GM23338 (cell line): ENCODE results near the gene MEIG1. TPM values are rescaled to one million over a fixed set of nuclear protein-coding genes. Genes with fewer than 3 reads are reported as not detected.

Source experiments
- ATAC-seq: fragments of 200-7000 bp; cut with Tn5 transposase; 3 replicates; pipeline ENCODE4 v1.9.1; 2020
- DNase-seq: peaks from one replicate; pipeline ENCODE4 v3.0.0-alpha.2; 2015; ENCODE audit warnings: low spot score
- H2AFZ ChIP-seq: fragments of 200-600 bp; sonication (generic); 2 replicates; pipeline ENCODE4 v1.8.0; 2016; ENCODE audit warnings: antibody characterized with exemption, mild to moderate bottlenecking, moderate library complexity
- H3F3A ChIP-seq: fragments of 200-600 bp; sonication (generic); replicated peaks from 2 replicates; pipeline ENCODE4 v1.8.0; 2017; ENCODE audit warnings: antibody characterized with exemption, mixed run types, low read depth
- H3K27ac ChIP-seq: fragments of 200-600 bp; sonication (generic); 2 replicates; pipeline ENCODE4 v1.6.1; 2016; ENCODE audit warnings: low read depth
- H3K27me3 ChIP-seq: fragments of 200-600 bp; sonication (generic); 2 replicates; pipeline ENCODE4 v1.8.0; 2016; ENCODE audit warnings: mild to moderate bottlenecking, mixed run types, moderate library complexity; ENCODE audit not compliant: insufficient read depth
- H3K36me3 ChIP-seq: fragments of 200-600 bp; sonication (generic); 2 replicates; pipeline ENCODE4 v1.8.0; 2016; ENCODE audit warnings: mild to moderate bottlenecking; ENCODE audit not compliant: insufficient read depth
- H3K4me1 ChIP-seq: fragments of 200-600 bp; sonication (generic); 2 replicates; pipeline ENCODE4 v1.8.0; 2016; ENCODE audit warnings: mild to moderate bottlenecking, moderate library complexity; ENCODE audit not compliant: insufficient read depth
- H3K4me2 ChIP-seq: fragments of 200-600 bp; sonication (generic); 2 replicates; pipeline ENCODE4 v1.7.1; 2017; ENCODE audit warnings: mixed run types
- H3K4me3 ChIP-seq: fragments of 200-600 bp; sonication (generic); 2 replicates; pipeline ENCODE4 v1.6.1; 2016; ENCODE audit warnings: mixed run types
- H3K79me2 ChIP-seq: fragments of 200-600 bp; sonication (generic); replicated peaks from 2 replicates; pipeline ENCODE4 v1.8.0; 2017; ENCODE audit warnings: mild to moderate bottlenecking; ENCODE audit not compliant: insufficient read depth
- H3K9me2 ChIP-seq: fragments of 200-600 bp; sonication (generic); 2 replicates; pipeline ENCODE4 v1.8.0; 2017; ENCODE audit not compliant: insufficient read depth
- H4K20me1 ChIP-seq: fragments of 200-600 bp; sonication (generic); replicated peaks from 2 replicates; pipeline ENCODE4 v1.8.0; 2017; ENCODE audit warnings: mild to moderate bottlenecking; ENCODE audit not compliant: insufficient read depth
- H3K27ac Mint-ChIP-seq: 2 replicates; pipeline ENCODE4 v1.8.0; 2020; ENCODE audit warnings: inconsistent platforms, mild to moderate bottlenecking, moderate library complexity, mixed read lengths
- H3K27me3 Mint-ChIP-seq: 3 replicates; pipeline ENCODE4 v1.8.0; 2022; ENCODE audit warnings: low read depth, mild to moderate bottlenecking, moderate library complexity, mixed read lengths, inconsistent platforms; ENCODE audit not compliant: insufficient read depth, poor library complexity
- H3K36me3 Mint-ChIP-seq: 3 replicates; pipeline ENCODE4 v1.8.0; 2021; ENCODE audit warnings: low read depth, mild to moderate bottlenecking, inconsistent platforms, moderate library complexity, mixed read lengths
- H3K4me1 Mint-ChIP-seq: 3 replicates; pipeline ENCODE4 v1.8.0; 2020; ENCODE audit warnings: mild to moderate bottlenecking, inconsistent platforms, mixed read lengths
- H3K4me3 Mint-ChIP-seq: 3 replicates; pipeline ENCODE4 v1.8.0; 2021; ENCODE audit warnings: moderate library complexity, mild to moderate bottlenecking, inconsistent platforms, mixed read lengths
- H3K9me3 Mint-ChIP-seq: 3 replicates; pipeline ENCODE4 v1.8.0; 2020; ENCODE audit warnings: moderate library complexity, mild to moderate bottlenecking, inconsistent platforms, mixed read lengths
- CREB1 ChIP-seq: fragments of 250-450 bp; sonication (Bioruptor Pico); IDR thresholded peaks from 2 replicates; pipeline ENCODE4 v1.5.0; 2020; ENCODE audit warnings: low read depth, mild to moderate bottlenecking, moderate library complexity
- EZH2 ChIP-seq: fragments of 200-600 bp; sonication (generic); IDR thresholded peaks from one replicate; pipeline ENCODE4 v1.8.0; 2017; ENCODE audit warnings: antibody characterized with exemption, mild to moderate bottlenecking, low read depth; ENCODE audit not compliant: unreplicated experiment
- EZH2phosphoT487 ChIP-seq: fragments of 200-600 bp; sonication (generic); IDR thresholded peaks from one replicate; pipeline ENCODE4 v1.8.1; 2018; ENCODE audit warnings: antibody characterized with exemption; ENCODE audit not compliant: unreplicated experiment
- JUNB ChIP-seq: IDR thresholded peaks from one replicate; pipeline ENCODE4 v1.6.1; 2016; ENCODE audit warnings: antibody characterized with exemption; ENCODE audit not compliant: unreplicated experiment
- NANOG ChIP-seq: IDR thresholded peaks from 2 replicates; pipeline ENCODE4 v1.6.1; 2016; ENCODE audit warnings: antibody characterized with exemption, borderline replicate concordance
- POLR2AphosphoS5 ChIP-seq: IDR thresholded peaks from 2 replicates; pipeline ENCODE4 v1.6.1; 2016; ENCODE audit warnings: antibody characterized with exemption, low read depth
- STAT1 ChIP-seq: IDR thresholded peaks from one replicate; pipeline ENCODE4 v1.6.1; 2016; ENCODE audit warnings: antibody characterized with exemption; ENCODE audit not compliant: unreplicated experiment
- ZNF114 ChIP-seq: fragments of 250-450 bp; sonication (Bioruptor Pico); IDR thresholded peaks from 2 replicates; pipeline ENCODE4 v1.5.0; 2020; ENCODE audit warnings: mild to moderate bottlenecking, moderate library complexity
- ZNF331 ChIP-seq: fragments of 250-450 bp; sonication (Bioruptor Pico); IDR thresholded peaks from 2 replicates; pipeline ENCODE4 v1.5.0; 2020; ENCODE audit warnings: low read depth, mild to moderate bottlenecking, moderate library complexity
- polyA plus RNA-seq: library from polyadenylated mRNA; unstranded; fragments of >200 nt; fragmentation: Nextera tagmentation; extraction: Ambion mirVana; gene quantifications from 2 replicates; pipeline ENCODE4 v1.2.1, GENCODE V29; 2016
- total RNA-seq: library from RNA; depleted of rRNA; stranded (reverse); fragments of >200 nt; shearing (Covaris generic); gene quantifications from 2 replicates; pipeline ENCODE4 v1.2.3, GENCODE V29; 2014
- TF ChIP-seq, protein P1 (sequence below): IDR thresholded peaks from one replicate; pipeline ENCODE4 v1.6.1; 2018; ENCODE audit warnings: antibody characterized with exemption; ENCODE audit not compliant: unreplicated experiment
- TF ChIP-seq, protein P2 (sequence below): IDR thresholded peaks from 2 replicates; pipeline ENCODE4 v1.6.1; 2016; ENCODE audit warnings: antibody characterized with exemption
- TF ChIP-seq, protein P3 (sequence below), 2 experiments: fragments of 200-600 bp in 1 of 2; sonication (generic) in 1 of 2; conservative IDR thresholded peaks; 2 replicates each; pipeline versions ENCODE4 v1.5.1 to v1.6.1; 2016 to 2017; ENCODE audit warnings: antibody characterized with exemption in 2 of 2, low read depth in 2 of 2, mild to moderate bottlenecking in 2 of 2, moderate library complexity in 1 of 2
- TF ChIP-seq, protein P4 (sequence below): fragments of 250-450 bp; sonication (Bioruptor Pico); IDR thresholded peaks from 2 replicates; pipeline ENCODE4 v1.5.0; 2020; ENCODE audit warnings: mild to moderate bottlenecking, moderate library complexity

MEIG1 gene
- total and polyA plus RNA-seq, 2 experiments from 2014 or later: 1.2 TPM; not detected in 1

GRCh38 chr10:14918964-14919363, 40.2 kb upstream of the MEIG1 start:
- Mint-ChIP-seq H3K4me1 (no peaks in the 10 kb centered on the region), H3K4me3 (no peak overlapping the region), H3K27ac (no peak overlapping the region), H3K9me3 (peaks cover 35% of the 10 kb centered on the region; the same call in 2 of the 3 replicates), H3K36me3 (peaks cover 82% of the 10 kb centered on the region), H3K27me3 (no peaks in the 10 kb centered on the region)
- Histone ChIP-seq H3K4me3 (no peak overlapping the region), H4K20me1 (no peaks in the 10 kb centered on the region), H3F3A (no peaks in the 10 kb centered on the region), H2AFZ (no peak overlapping the region), H3K4me2 (no peak overlapping the region), H3K36me3 (peaks cover 16% of the 10 kb centered on the region), H3K4me1 (no peaks in the 10 kb centered on the region), H3K27me3 (no peaks in the 10 kb centered on the region), H3K79me2 (no peaks in the 10 kb centered on the region), H3K9me2 (no peaks in the 10 kb centered on the region), H3K27ac (no peak overlapping the region)
- TF ChIP-seq ZNF114 (CRISPR knock-in tag): no peak
- TF ChIP-seq NANOG: no peak
- TF ChIP-seq POLR2AphosphoS5: no peak
- TF ChIP-seq, protein P1, sequence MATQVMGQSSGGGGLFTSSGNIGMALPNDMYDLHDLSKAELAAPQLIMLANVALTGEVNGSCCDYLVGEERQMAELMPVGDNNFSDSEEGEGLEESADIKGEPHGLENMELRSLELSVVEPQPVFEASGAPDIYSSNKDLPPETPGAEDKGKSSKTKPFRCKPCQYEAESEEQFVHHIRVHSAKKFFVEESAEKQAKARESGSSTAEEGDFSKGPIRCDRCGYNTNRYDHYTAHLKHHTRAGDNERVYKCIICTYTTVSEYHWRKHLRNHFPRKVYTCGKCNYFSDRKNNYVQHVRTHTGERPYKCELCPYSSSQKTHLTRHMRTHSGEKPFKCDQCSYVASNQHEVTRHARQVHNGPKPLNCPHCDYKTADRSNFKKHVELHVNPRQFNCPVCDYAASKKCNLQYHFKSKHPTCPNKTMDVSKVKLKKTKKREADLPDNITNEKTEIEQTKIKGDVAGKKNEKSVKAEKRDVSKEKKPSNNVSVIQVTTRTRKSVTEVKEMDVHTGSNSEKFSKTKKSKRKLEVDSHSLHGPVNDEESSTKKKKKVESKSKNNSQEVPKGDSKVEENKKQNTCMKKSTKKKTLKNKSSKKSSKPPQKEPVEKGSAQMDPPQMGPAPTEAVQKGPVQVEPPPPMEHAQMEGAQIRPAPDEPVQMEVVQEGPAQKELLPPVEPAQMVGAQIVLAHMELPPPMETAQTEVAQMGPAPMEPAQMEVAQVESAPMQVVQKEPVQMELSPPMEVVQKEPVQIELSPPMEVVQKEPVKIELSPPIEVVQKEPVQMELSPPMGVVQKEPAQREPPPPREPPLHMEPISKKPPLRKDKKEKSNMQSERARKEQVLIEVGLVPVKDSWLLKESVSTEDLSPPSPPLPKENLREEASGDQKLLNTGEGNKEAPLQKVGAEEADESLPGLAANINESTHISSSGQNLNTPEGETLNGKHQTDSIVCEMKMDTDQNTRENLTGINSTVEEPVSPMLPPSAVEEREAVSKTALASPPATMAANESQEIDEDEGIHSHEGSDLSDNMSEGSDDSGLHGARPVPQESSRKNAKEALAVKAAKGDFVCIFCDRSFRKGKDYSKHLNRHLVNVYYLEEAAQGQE: no peak
- no peak for TF ChIP-seq JUNB
- no peak for TF ChIP-seq EZH2phosphoT487
- TF ChIP-seq, protein P2, sequence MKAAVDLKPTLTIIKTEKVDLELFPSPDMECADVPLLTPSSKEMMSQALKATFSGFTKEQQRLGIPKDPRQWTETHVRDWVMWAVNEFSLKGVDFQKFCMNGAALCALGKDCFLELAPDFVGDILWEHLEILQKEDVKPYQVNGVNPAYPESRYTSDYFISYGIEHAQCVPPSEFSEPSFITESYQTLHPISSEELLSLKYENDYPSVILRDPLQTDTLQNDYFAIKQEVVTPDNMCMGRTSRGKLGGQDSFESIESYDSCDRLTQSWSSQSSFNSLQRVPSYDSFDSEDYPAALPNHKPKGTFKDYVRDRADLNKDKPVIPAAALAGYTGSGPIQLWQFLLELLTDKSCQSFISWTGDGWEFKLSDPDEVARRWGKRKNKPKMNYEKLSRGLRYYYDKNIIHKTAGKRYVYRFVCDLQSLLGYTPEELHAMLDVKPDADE: no peak
- TF ChIP-seq ZNF331 (CRISPR knock-in tag): no peak
- no peak for TF ChIP-seq STAT1
- no peak for TF ChIP-seq EZH2
- TF ChIP-seq CREB1 (CRISPR knock-in tag): no peak
- TF ChIP-seq, protein P3, sequence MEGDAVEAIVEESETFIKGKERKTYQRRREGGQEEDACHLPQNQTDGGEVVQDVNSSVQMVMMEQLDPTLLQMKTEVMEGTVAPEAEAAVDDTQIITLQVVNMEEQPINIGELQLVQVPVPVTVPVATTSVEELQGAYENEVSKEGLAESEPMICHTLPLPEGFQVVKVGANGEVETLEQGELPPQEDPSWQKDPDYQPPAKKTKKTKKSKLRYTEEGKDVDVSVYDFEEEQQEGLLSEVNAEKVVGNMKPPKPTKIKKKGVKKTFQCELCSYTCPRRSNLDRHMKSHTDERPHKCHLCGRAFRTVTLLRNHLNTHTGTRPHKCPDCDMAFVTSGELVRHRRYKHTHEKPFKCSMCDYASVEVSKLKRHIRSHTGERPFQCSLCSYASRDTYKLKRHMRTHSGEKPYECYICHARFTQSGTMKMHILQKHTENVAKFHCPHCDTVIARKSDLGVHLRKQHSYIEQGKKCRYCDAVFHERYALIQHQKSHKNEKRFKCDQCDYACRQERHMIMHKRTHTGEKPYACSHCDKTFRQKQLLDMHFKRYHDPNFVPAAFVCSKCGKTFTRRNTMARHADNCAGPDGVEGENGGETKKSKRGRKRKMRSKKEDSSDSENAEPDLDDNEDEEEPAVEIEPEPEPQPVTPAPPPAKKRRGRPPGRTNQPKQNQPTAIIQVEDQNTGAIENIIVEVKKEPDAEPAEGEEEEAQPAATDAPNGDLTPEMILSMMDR (conservative IDR thresholded peaks at IDR 0.05; ENCODE audit: low read depth in 2 of 2): no peak
- TF ChIP-seq, protein P4, sequence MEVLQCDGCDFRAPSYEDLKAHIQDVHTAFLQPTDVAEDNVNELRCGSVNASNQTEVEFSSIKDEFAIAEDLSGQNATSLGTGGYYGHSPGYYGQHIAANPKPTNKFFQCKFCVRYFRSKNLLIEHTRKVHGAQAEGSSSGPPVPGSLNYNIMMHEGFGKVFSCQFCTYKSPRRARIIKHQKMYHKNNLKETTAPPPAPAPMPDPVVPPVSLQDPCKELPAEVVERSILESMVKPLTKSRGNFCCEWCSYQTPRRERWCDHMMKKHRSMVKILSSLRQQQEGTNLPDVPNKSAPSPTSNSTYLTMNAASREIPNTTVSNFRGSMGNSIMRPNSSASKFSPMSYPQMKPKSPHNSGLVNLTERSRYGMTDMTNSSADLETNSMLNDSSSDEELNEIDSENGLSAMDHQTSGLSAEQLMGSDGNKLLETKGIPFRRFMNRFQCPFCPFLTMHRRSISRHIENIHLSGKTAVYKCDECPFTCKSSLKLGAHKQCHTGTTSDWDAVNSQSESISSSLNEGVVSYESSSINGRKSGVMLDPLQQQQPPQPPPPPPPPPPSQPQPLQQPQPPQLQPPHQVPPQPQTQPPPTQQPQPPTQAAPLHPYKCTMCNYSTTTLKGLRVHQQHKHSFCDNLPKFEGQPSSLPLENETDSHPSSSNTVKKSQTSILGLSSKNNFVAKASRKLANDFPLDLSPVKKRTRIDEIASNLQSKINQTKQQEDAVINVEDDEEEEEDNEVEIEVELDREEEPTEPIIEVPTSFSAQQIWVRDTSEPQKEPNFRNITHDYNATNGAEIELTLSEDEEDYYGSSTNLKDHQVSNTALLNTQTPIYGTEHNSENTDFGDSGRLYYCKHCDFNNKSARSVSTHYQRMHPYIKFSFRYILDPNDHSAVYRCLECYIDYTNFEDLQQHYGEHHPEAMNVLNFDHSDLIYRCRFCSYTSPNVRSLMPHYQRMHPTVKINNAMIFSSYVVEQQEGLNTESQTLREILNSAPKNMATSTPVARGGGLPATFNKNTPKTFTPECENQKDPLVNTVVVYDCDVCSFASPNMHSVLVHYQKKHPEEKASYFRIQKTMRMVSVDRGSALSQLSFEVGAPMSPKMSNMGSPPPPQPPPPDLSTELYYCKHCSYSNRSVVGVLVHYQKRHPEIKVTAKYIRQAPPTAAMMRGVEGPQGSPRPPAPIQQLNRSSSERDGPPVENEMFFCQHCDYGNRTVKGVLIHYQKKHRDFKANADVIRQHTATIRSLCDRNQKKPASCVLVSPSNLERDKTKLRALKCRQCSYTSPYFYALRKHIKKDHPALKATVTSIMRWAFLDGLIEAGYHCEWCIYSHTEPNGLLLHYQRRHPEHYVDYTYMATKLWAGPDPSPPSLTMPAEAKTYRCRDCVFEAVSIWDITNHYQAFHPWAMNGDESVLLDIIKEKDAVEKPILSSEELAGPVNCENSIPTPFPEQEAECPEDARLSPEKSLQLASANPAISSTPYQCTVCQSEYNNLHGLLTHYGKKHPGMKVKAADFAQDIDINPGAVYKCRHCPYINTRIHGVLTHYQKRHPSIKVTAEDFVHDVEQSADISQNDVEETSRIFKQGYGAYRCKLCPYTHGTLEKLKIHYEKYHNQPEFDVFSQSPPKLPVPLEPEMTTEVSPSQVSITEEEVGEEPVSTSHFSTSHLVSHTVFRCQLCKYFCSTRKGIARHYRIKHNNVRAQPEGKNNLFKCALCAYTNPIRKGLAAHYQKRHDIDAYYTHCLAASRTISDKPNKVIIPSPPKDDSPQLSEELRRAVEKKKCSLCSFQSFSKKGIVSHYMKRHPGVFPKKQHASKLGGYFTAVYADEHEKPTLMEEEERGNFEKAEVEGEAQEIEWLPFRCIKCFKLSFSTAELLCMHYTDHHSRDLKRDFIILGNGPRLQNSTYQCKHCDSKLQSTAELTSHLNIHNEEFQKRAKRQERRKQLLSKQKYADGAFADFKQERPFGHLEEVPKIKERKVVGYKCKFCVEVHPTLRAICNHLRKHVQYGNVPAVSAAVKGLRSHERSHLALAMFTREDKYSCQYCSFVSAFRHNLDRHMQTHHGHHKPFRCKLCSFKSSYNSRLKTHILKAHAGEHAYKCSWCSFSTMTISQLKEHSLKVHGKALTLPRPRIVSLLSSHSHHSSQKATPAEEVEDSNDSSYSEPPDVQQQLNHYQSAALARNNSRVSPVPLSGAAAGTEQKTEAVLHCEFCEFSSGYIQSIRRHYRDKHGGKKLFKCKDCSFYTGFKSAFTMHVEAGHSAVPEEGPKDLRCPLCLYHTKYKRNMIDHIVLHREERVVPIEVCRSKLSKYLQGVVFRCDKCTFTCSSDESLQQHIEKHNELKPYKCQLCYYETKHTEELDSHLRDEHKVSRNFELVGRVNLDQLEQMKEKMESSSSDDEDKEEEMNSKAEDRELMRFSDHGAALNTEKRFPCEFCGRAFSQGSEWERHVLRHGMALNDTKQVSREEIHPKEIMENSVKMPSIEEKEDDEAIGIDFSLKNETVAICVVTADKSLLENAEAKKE (CRISPR knock-in tag): no peak
- no peak for ATAC-seq
- no peak for DNase-seq
